NCI-H2081 (cell line): ENCODE results near the gene MARK4.
"Not testable (repeated sequence)": the region's sequence is repeated elsewhere in the genome, so short reads cannot be mapped to it uniquely, and the experiment has no call there.

Source experiments
- DNase-seq, 2 experiments: peaks; one replicate each; lab custom pipeline; 2025; lab: John Stamatoyannopoulos, UW

Gene MARK4

DNA sequence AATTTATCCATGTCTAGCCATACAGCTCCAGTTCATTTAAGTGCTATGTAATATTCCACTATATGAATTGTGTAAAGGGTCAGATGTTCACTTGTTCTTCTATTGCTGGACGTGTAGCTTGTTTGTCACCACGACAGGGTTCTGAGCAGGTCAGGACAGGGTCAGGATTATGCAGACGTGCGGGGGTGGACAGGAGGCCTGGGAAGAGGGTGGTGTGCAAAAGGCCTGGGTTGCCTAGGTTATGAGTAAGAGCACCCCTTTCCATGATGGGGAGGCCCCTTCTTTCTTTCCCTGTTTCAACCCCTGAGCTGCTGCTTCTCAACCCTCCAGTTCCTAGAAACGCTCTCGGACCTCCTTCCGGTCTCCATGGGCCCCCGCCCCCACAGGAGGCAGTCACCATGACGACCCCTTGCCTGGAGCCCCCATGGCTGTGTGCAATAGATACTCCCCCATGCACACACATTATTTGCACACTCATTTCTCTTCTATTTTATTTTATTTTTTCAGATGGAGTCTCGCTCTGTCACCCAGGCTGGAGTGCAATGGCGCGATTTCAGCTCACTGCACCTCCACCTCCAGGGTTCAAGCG lies 7.8 kb upstream of the MARK4 start:
- no peak for DNase-seq

DNA sequence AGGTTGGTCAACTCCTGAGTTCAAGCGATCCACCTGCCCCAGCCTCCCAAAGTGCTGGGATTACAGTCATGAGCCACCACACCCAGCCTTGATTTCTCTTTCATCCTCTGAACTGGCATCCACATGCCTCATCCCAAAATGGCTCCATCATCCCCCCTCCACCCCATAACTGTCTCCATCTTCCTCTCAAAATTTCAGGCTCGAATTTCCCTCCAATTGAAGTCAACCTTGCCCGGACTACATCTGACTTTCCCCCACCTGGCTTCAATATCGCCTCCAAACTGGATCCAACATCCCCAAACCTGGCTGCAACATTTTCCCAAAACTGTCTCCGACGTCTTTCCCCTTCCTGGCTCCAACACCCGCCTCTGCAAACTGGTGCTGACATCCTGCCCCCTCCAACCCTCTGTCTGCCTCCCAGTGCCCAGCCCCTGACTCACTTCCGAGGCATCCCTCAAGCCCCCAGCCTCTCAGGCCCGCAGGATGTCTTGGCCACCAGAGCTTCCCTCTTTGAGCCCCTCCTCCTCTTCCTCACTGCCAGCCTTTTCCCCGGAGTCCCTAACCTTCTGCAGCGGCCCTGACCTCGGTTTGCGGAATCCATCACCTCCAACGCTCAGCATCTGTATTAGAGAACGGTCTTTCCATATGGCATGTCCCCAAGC lies 6.8 kb upstream of the MARK4 start:
- no peak for DNase-seq

DNA sequence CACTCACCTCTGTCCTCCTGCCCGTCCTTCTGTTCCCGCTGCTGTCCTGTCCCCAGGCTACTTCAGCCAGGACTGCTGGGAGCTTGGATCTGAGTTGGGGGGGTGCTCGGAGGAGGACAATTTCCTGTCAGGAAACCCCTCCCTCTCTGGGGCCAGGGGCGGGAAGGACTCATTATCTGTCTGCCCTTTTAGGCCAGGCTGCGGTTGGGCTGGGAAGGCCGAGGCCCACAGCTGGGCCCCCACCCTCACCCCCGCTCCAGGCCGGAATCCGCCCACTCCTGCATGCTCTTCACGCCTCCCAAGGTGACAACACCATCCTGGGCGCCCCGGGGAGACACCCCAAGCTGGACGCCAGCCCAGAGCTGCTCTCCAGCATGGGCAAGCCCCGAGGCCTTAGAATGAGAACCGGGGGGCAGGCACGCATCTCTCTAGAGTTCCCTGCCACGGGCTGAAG lies 5.7 kb upstream of the MARK4 start, which contains the start of gene EXOC3L2:
Gene EXOC3L2 (minus strand): TSS at position 74 of the 454 bp plus-strand sequence. CDS start 6,362 bp downstream, outside the sequence.
- DNase-seq: no peak

DNA sequence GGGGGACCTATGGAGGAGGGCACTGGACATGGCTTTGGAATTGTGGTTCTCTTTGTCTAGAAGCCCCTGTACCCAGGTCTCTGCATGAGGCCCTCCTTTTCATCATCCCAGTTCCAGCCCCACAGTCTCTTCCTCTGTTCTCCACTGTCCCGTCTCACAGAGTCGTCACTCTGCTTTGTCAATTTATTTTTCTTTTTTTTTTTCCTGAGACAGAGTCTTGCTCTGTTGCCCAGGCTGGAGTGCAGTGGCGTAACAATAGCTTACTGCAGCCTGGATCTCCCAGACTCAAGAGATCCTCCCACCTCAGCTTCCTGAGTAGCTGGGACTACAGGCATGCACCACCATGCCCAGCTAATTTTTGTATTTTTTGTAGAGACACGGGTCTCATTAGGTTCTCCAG lies 5.2 kb upstream of the MARK4 start:
- no peak for DNase-seq

DNA sequence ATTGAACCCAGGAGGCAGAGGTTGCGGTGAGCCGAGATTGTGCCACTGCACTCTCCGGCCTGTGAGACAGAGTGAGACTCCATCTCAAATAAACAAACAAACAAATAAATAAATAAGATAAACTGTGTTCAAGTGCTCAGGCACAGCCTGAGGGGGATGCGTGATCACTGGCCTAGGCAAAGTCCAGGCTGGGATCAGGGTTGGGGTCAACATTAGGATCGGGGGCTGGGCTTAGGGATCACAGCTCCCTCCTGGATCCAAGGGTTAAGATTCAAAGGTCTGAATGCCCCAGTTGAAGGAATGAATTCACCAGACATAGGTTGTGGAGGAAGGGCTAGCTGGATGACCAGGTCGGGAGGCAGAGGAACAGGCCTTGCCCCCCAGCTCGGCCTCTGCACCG lies 3.9 kb upstream of the MARK4 start:
- DNase-seq: no peak

DNA sequence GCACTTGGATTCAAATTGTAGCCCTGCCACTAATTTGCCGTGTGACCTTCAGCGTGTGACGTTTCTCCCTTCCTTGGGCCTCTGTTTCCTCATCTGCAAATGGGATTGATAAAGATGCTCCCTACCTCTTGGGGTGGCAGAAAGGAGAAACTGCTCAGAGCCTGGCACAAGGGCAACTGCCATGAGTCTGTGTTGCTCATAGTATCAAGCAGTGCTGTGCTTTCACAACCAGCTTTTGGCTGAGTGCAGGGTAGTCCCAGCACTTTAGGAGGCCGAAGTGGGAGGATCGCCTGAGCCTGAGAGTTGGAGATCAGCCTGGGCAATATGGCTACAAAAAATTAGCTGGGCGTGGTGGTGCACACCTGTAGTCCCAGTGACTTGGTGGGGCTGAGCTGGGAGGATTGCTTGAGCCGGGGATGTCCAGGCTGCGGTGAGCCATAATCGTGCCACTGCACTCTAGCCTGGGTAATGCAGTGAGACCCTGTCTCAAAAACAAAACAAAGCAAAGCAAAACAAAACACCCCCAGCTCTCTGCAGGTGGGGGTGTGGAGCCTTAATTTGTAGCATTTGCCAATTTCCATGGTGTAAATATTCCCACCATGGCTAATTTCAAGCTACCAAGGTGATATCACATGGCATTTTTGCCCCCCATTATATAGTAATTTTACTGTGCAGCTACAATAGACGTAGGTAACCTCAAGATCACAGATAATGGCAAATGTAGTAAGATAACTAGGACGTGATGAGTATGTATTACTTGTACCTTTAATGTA lies 1.6 kb upstream of the MARK4 start:
- no peak for DNase-seq

DNA sequence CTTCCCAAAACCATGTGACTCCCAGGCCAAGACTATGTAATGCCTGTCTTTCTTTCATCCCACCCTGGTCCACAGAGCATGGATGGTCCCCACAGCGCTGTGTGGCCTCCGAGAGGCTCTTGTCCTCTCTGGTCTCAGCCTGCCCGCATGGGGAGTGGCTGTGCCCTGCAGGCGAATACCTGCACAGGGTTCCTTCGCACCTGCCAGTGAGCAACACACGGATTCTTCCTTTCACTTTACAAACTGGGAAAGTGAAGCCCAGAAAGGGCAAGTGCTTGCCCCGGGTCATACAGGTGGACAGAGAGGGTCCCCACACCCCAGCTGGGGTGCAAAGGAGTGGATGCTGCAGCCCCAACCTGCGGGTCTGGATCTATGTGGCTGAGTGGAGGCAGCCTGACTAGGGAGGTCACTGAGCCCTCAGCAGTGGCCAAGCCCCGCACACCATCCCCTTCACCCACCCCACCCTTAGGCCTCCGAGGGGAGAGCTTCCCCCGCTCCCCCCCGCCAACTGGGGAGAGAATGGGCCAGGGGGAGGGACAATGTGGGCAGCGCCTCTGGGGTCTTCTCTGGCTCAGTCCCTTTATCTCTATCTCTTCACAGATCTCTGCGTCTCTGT lies 747 bp upstream of the MARK4 start:
- DNase-seq: no peak

DNA sequence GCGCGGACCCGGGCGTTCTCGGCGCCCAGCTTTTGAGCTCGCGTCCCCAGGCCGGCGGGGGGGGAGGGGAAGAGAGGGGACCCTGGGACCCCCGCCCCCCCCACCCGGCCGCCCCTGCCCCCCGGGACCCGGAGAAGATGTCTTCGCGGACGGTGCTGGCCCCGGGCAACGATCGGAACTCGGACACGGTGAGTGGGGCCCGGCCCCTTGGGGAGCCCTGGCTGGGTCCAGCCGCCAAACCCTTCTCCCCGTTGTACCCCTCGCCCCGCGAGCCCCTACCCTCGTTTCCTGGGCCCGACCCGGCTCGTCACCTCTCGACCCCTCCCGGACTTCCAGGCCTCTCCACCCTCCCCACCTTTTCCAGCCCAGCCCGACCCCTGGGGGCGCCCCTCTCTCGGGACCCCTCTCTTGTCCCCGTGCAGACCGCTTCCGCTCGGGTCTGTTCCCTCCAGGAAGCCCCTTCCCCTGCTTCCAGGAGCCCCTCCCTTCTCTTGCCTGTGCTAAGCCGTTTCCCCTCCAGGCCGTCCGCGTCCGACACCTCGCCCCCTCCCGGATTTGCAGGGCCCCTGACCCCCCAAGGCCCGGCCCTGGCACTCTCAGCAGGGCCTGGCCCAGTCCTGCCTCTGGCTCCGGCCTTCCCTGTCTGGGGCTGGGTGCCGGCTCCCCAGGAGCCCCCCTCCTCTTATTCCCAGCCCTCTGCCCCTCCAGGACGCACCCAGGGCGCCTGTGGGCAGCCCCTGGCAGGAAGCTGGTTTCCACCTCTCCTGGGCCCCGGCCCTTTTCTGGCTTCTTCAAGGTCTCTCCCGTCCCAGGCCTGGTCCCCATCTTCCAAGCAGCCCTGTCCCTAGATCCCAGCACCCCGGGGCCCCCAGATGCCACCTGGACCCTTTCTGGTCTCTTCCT lies 632 bp downstream of the MARK4 start:
- no peak for DNase-seq

DNA sequence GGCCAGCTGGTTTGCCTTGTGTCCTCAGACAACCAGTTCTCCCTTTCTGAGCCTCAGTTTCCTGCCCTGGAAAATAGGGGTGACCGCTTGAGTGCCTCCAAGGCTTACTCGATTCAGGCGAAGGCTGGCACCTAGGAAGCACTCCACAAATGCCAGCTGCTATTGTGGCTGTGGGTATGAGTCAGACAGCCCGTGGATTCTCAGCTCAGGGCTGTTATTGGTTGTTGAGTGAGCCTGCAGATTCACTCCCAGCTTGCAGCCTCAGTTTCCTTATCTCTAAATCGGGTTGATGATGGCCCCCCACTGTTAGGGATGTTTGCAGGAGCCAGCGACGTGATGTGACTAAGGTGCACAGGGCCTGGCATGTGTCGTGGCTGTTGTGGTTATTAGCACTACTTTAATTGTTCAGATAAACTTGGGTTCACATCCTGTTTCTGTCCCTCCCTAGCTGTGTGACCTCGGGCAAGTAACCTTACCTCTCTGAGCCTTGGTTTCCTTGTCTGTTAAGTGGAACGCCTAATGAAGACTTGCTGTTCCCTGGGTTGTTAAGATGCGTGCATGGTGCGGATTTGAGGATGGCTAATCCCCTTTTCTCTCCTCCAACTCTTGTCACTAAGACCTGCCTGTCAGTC lies 2.4 kb downstream of the MARK4 start:
- DNase-seq: no peak

DNA sequence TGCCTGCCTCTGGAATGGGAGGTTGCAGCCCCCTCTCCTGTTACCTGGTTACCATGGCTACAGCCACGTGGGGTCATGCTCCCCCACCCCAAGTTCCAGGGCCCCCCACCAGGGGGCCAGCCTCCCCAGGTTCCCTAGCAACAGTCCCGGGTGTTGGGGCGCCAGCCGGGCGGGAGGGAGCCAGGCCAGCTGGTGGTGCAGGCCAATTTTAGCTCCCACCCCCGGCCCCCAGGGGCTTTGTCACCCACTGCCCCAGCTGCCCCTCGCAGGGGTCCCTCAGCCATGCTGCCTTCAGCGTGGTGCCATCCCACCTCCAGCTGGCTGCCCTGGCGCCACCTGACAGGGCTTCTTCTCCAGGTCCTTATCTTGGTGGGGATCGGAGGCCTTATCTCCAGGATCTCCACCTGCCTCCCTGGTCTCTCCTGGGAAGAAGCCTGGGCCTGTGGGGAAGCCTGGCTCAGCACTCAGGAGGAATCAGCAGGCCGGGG lies 3.0 kb downstream of the MARK4 start:
- DNase-seq: no peak

DNA sequence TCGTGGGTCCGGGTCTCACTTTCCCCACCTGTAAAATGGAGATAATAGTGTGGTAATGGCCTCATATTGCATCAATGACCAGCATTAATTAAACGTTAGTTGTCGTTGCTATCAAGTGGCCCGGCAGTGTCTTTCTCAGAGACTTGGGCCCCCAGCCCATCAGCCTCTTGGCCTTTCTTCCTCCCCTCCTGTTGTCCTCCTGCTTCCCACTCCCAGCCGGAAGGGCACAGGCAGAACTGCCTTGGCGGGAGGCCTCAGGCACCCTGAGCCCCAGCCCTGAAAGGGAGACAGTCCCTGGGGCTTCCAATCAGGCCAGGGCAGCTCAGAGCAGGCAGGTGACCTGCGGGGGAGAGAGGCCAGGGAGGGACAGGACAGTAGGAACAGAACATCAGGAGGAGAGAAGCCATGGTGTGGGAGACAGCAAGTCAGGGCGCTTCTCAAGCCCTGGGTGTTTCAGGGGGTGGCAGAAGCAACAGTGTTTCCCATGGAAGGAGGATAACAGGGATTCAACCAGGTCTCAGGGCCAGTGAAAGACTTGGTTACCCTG lies 4.6 kb downstream of the MARK4 start:
- DNase-seq: no peak

DNA sequence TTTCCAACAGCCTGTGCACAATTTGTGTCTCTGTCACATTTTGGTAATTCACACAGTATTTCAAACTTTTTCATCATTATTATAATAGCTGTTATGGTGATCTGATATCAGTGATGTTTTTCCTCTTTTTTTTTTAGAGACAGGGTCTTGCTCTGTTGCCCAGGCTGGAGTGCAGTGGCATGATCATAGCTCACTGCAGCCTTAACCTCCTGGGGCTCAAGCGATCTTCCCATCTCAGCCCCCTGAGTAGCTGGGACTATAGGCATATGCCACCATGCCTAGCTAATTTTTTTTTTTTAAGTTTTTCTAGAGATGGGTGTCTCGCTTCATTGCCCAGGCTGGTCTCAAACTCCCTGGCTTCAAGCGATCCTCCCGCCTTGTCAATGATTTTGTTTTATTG lies 5.8 kb downstream of the MARK4 start:
- no peak for DNase-seq

DNA sequence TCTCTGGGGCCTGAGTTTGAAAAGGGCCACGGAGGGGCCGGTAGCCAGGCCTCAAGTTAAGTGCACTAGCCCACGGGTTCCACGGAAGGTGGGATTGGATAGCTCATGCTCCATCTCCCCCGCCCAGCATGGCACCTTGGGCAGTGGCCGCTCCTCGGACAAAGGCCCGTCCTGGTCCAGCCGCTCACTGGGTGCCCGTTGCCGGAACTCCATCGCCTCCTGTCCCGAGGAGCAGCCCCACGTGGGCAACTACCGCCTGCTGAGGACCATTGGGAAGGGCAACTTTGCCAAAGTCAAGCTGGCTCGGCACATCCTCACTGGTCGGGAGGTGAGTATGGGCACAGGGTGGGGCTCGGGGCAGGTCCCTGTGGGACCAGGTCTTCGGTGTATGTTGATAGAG lies 7.8 kb downstream of the MARK4 start:
- DNase-seq: no peak

DNA sequence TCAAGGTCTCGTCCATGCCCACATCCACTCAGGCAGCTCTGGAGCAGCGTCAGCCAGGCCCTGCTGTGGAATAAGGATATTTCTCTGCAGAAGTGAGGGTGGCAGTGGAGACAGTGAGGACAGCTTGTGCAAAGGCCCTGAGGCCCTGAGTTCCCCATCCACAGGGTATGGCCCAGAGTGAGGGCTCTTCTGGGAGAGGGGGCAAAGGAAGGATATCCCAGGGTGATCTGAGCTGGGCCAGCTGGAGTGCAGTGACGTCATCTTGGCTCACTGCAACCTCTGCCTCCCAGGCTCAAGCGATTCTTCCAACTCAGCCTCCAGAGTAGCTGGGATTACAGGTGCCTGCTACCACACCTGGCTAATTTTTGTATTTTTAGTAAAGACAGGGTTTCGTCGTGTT lies 11.5 kb downstream of the MARK4 start:
- DNase-seq: no peak

DNA sequence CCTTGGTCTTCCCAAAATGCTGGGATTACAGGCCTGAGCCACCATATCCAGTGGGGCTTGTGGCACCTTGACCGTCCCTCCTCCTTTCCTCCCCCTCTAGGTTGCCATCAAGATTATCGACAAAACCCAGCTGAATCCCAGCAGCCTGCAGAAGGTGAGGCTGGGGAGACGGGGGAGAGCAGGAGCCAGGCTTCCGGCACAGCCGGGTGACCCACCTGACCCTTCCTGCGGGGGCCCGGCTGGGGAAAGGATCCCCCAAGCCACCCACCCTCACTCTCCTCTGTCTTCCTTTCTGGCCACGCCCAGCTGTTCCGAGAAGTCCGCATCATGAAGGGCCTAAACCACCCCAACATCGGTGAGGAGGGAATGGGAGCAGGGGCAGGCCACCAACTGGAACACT lies 11.9 kb downstream of the MARK4 start:
- DNase-seq: no peak

DNA sequence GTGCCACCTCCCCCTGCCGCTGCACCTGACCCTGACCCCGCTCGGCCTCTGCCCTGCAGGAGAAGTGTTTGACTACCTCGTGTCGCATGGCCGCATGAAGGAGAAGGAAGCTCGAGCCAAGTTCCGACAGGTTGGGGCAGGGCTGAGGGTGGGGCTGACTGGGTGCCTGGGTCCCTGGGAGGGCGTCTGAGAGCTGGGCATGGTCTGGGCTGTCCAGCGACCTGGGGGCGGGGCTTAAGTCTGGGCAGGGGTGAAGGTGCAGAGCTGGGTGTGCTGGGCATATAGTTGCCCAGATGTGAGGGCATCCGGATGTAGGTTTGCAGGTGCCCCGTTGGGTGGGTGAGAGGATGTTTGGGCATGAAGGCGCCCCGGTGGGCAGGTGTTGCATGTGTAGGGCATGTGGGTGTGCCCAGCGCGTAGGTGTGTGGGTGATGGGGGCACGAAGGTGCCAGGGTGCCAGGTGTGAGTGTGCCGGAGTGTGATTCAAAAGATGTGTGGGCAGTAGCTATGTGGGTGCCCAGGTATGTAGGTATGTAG lies 13.8 kb downstream of the MARK4 start:
- no peak for DNase-seq

DNA sequence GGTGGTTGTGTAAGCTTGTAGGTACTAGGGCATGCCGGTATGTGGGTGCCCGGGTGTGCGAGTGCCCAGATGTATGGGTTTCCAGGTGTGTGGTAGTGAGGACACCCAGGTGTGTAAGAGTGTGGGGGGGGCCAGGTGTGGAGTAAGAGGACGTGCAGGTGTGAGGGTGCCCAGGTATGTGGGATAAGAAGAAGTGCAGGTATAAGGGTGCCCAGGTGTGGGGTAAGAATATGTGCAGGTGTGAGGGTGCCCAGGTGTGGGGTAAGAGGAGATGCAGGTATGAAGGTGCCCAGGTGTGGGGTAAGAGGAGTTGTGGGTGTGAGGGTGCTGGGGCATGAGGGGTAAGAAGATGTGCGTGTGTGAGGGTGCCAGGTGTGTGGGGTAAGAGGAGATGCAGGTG lies 14.3 kb downstream of the MARK4 start:
- DNase-seq: no peak

DNA sequence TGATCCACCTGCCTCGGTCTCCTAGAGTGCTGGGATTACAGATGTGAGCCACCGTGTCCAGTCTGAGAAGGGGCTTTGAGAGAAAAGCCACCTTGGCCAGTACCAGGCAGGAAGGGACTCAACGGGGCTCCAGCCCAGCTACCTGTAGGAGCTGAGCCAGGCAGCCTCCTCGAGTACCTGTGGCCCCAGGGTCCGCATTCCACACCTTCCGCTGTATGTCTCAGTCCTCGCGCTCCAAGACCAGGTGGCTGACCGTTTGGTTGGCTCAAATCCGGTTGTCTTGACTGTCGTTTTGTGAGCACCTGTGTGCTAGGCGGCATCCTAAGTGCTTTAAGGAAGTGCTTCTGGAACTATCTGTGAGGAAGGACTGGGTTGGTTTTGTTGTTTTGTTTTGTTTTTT lies 16.2 kb downstream of the MARK4 start:
- no peak for DNase-seq

DNA sequence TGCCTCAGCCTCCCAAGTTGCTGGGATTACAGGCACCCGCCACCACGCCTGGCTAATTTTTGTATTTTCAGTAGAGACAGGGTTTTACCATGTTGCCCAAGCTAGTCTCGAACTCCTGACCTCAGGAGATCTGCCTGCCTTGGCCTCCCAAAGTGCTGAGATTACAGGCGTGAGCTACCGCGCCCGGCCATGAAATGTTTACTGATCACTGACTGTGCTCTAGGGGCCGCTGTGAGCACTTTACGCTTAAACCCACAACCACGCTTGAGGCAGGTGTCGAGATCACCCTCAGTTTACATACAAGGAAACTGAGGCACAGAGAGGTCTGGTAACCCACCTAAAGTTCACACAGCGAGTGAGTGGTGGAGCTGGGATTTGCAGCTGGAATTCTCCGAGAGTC lies 18.9 kb downstream of the MARK4 start:
- DNase-seq: not testable (repeated sequence)

DNA sequence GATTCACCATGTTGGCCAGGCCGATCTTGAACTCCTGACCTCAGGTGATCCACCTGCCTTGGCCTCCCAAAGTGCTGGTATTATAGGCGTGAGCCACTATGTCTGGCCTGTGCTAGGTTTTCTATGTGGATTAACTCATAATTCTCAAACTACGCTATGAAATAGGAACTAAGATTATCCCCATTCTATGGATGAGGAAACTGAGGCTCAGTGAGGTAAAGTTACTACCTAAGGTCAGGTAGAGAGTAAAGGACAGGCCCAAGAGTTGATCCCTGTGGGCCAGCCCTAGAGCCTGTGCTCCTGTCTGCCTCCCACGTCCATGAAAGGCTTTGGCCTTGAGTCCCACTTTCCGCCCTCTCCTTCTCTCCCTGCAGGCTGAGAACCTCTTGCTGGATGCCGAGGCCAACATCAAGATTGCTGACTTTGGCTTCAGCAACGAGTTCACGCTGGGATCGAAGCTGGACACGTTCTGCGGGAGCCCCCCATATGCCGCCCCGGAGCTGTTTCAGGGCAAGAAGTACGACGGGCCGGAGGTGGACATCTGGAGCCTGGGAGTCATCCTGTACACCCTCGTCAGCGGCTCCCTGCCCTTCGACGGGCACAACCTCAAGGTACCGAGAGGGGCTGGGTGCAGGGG lies 20.1 kb downstream of the MARK4 start:
- DNase-seq: no peak
